GM12878 (cell line): ENCODE data around the gene OR13J1.

Experiments
- CBFB ChIP-seq: IDR thresholded peaks from 2 replicates; pipeline ENCODE4 v1.6.1; 2016; ENCODE audit warnings: antibody characterized with exemption, low read depth
- CBX5 ChIP-seq: sonication (generic); IDR thresholded peaks from 2 replicates; pipeline ENCODE4 v1.6.1; 2016; ENCODE audit warnings: low read depth, moderate library complexity, mild to moderate bottlenecking, inconsistent platforms
- CEBPZ ChIP-seq: fragments of 150-350 bp; IDR thresholded peaks from 2 replicates; pipeline ENCODE4 v1.6.1; 2016; ENCODE audit warnings: low read depth, low read length
- CTCF ChIP-seq, 3 experiments: IDR thresholded peaks in 2 of 3; conservative IDR thresholded peaks in 1 of 3; 2 replicates each; pipeline ENCODE4 v1.5.1; 2011; ENCODE audit warnings: low read depth in 3 of 3, low read length in 3 of 3, mild to moderate bottlenecking in 3 of 3, control low read depth in 2 of 3, moderate library complexity in 2 of 3, inconsistent platforms in 1 of 3, mixed read lengths in 1 of 3; ENCODE audit not compliant: control insufficient read depth in 2 of 3, insufficient read depth in 1 of 3; ENCODE audit errors: extremely low read depth in 1 of 3
- EP300 ChIP-seq, 2 experiments: fragments of 150-350 bp in 1 of 2; IDR thresholded peaks; 2 replicates each; pipeline ENCODE4 v1.6.1; 2011 to 2012; ENCODE audit warnings: low read depth in 2 of 2, low read length in 2 of 2, borderline replicate concordance in 1 of 2, improper control_type of control experiment in 1 of 2, inconsistent platforms in 1 of 2; ENCODE audit not compliant: control insufficient read depth in 1 of 2
- FOXM1 ChIP-seq: IDR thresholded peaks from 2 replicates; pipeline ENCODE4 v1.6.1; 2012; ENCODE audit warnings: low read depth, mild to moderate bottlenecking, inconsistent platforms, low read length, moderate library complexity
- NR2C1 ChIP-seq: fragments of 450-650 bp; IDR thresholded peaks from 2 replicates; pipeline ENCODE4 v1.6.1; 2017; ENCODE audit warnings: antibody characterized with exemption, mild to moderate bottlenecking, moderate library complexity
- POLR2A ChIP-seq: IDR thresholded peaks from 2 replicates; pipeline ENCODE4 v1.6.1; 2011; ENCODE audit warnings: low read depth, mild to moderate bottlenecking, low read length
- RAD21 ChIP-seq: IDR thresholded peaks from 2 replicates; pipeline ENCODE4 v1.6.1; 2011; ENCODE audit warnings: mild to moderate bottlenecking, low read depth, low read length, moderate library complexity; ENCODE audit not compliant: insufficient read depth
- RBBP5 ChIP-seq: fragments of 200-600 bp; sonication (generic); conservative IDR thresholded peaks from 2 replicates; pipeline ENCODE4 v1.6.1; 2016
- RELA ChIP-seq: fragments of 450-650 bp; IDR thresholded peaks from 2 replicates; pipeline ENCODE4 v1.8.0; 2014; ENCODE audit warnings: borderline replicate concordance; ENCODE audit not compliant: partially characterized antibody
- SMAD5 ChIP-seq: IDR thresholded peaks from 2 replicates; pipeline ENCODE4 v1.6.1; 2016; ENCODE audit warnings: antibody characterized with exemption, low read depth

GRCh38 chr9:35839926-35840325 lies 30.3 kb downstream of the OR13J1 start:
- no peak for TF ChIP-seq POLR2A
- TF ChIP-seq RAD21: no peak
- TF ChIP-seq CBFB: no peak
- TF ChIP-seq RBBP5: no peak
- TF ChIP-seq CTCF (IDR thresholded peaks at IDR 0.05 in 2 of 3, conservative IDR thresholded peaks at IDR 0.05 in 1 of 3; ENCODE audit: control insufficient read depth in 2 of 3, extremely low read depth in 1 of 3, insufficient read depth in 1 of 3, low read depth in 3 of 3, low read length in 3 of 3): no peak
- no peak for TF ChIP-seq SMAD5
- TF ChIP-seq CEBPZ: no peak
- no peak for TF ChIP-seq CBX5
- no peak for TF ChIP-seq NR2C1
- no peak for TF ChIP-seq RELA
- no peak for TF ChIP-seq EP300 (IDR thresholded peaks at IDR 0.05; ENCODE audit: borderline replicate concordance in 1 of 2, control insufficient read depth in 1 of 2, low read depth in 2 of 2, low read length in 2 of 2)
- TF ChIP-seq FOXM1: no peak
